Choroid plexus epithelial cell (primary cell): ENCODE results near the gene OAF.

ENCODE experiments used
- DNase-seq: peaks from one replicate; pipeline ENCODE4 v3.0.0-alpha.2; 2010; ENCODE audit warnings: low read depth
- H3K4me3 ChIP-seq: 2 replicates; pipeline ENCODE4 v1.5.1; 2011; ENCODE audit warnings: low read depth, mild to moderate bottlenecking, control low read depth, low read length, moderate library complexity
- TF ChIP-seq, protein P1 (sequence below): conservative IDR thresholded peaks from 2 replicates; pipeline ENCODE4 v1.5.1; 2011; ENCODE audit warnings: low read depth, mild to moderate bottlenecking, control low read depth, inconsistent platforms, low read length, moderate library complexity

OAF gene

DNA sequence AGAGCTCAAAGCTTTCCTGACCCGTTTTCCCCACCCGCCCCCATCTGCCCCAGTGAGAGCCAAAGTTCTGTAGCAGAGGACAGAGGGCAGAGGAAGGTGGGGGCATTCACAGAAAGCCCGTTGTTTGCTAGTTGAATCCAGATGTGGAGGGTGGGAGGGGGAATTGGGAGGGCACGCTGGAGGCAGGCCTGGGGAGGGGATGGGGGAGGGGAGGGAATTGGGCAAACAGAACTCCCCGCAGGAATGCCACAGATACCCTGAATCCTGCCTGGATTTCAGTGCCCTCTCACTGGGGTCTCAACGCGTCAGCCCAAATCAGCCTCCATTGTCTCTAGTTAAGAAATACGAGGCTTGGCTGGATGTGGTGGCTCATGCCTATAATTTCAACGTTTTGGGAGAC is 12.9 kb upstream of the OAF start:
- DNase-seq, result no peak
- H3K4me3 ChIP-seq, result no peak overlapping the region
- TF ChIP-seq, protein P1, sequence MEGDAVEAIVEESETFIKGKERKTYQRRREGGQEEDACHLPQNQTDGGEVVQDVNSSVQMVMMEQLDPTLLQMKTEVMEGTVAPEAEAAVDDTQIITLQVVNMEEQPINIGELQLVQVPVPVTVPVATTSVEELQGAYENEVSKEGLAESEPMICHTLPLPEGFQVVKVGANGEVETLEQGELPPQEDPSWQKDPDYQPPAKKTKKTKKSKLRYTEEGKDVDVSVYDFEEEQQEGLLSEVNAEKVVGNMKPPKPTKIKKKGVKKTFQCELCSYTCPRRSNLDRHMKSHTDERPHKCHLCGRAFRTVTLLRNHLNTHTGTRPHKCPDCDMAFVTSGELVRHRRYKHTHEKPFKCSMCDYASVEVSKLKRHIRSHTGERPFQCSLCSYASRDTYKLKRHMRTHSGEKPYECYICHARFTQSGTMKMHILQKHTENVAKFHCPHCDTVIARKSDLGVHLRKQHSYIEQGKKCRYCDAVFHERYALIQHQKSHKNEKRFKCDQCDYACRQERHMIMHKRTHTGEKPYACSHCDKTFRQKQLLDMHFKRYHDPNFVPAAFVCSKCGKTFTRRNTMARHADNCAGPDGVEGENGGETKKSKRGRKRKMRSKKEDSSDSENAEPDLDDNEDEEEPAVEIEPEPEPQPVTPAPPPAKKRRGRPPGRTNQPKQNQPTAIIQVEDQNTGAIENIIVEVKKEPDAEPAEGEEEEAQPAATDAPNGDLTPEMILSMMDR, result no peak

DNA sequence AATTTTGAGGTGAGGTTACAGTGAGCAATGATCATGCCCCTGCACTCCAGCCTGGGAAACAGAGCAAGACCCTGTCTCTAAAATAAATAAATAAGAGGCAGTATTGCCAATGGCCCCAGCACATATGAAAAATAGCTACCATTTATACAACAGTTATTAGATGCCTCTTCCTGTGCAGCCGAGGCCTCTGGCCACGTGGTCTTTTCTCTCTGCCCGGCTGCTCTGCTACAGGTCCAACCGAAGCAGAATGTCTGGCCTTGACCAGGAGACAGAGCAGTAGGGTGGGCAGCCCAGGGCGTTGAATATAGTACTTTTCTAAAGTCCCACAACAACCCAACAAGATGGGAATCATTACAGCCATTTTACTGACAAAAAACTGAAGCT is 12.4 kb upstream of the OAF start:
- TF ChIP-seq, protein P1, result no peak
- no peak overlapping the region for H3K4me3 ChIP-seq
- no peak for DNase-seq

- TF ChIP-seq, protein P1, result no peak
- DNase-seq, result no peak
- no peak overlapping the region for H3K4me3 ChIP-seq
Measured at GRCh38 chr11:120198787-120199469, 11.9 kb upstream of the OAF start.

DNA sequence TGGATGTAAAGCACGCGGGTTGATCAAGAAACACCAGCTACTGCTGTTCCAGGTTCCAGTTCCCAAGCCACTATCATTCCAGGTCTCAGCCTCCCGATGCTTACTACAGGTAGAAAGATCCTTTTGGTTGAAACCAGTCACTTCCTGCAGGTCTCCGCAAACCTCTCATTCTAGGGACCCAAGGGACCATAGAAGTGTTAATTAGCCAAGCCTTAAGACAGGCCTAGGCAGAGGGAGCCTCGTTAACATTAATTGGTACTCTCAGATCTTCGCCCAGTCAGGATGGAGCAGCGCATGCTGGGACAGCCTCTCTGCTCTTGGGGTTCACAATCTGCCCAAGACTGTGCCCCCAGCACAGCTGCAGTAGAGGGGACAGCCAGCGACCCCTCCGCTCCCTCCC is 11.2 kb upstream of the OAF start:
- TF ChIP-seq, protein P1, result no peak
- H3K4me3 ChIP-seq, result no peak overlapping the region
- DNase-seq, result no peak

- H3K4me3 ChIP-seq, result no peak overlapping the region
- DNase-seq, result no peak
- TF ChIP-seq, protein P1, result no peak
Measured at GRCh38 chr11:120200677-120201076, 10.2 kb upstream of the OAF start.

GRCh38 chr11:120201653-120202052 is 9.2 kb upstream of the OAF start:
- TF ChIP-seq, protein P1, result no peak
- no peak for DNase-seq
- no peak overlapping the region for H3K4me3 ChIP-seq

DNA sequence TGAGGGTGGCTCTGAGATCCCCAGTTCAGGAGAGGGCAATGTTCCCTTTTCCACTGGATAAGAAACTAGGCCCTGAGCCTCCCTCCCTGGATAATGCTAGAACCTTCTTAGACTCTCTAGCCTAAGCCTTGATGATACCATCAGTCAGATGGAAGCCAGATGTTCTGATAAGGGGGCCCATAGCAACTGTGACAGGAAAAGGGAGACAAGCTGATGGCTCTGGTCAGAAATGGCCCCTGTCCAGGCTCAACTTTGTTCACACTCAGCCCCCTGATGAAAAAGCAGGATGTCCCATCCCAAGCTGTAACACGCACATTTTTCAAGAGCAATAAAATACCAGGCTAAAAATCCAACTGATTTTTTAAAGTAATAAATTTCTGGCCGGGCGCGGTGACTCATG is 7.2 kb upstream of the OAF start:
- DNase-seq, result no peak
- TF ChIP-seq, protein P1, result no peak
- H3K4me3 ChIP-seq, result no peak overlapping the region
